Testis (tissue), 3 donors: ENCODE data around the gene NOD2. TPM values are rescaled to one million over a fixed set of nuclear protein-coding genes. Genes with fewer than 3 reads are reported as not detected.

Source experiments
- DNase-seq: peaks from one replicate; pipeline ENCODE4 v3.0.0-alpha.2; 2019
- H3K27ac ChIP-seq, 2 donors: fragments of 200-600 bp; sonication (generic); one replicate each; pipeline ENCODE4 v1.5.1; 2019
- H3K27me3 ChIP-seq: fragments of 200-600 bp; sonication (generic); one replicate; pipeline ENCODE4 v1.5.1; 2019
- H3K36me3 ChIP-seq: fragments of 200-600 bp; sonication (generic); one replicate; pipeline ENCODE4 v1.5.1; 2017; ENCODE audit warnings: low read depth; ENCODE audit errors: missing control alignments
- H3K4me1 ChIP-seq: fragments of 200-600 bp; sonication (generic); one replicate; pipeline ENCODE4 v1.5.1; 2019
- H3K4me3 ChIP-seq, 2 donors: fragments of 200-600 bp; sonication (generic); one replicate each; pipeline ENCODE4 v1.5.1; 2017 to 2019
- H3K9me3 ChIP-seq: fragments of 200-600 bp; sonication (generic); one replicate; pipeline ENCODE4 v1.5.1; 2017
- CTCF ChIP-seq, 3 experiments: fragments of 450-650 bp in 2 of 3; fragments of 200-600 bp in 1 of 3; sonication (generic) in 1 of 3; IDR thresholded peaks; one replicate each; pipeline ENCODE4 v1.5.1; 2016 to 2019; ENCODE audit warnings: antibody characterized with exemption in 3 of 3, mild to moderate bottlenecking in 2 of 3, moderate library complexity in 1 of 3
- POLR2A ChIP-seq: fragments of 450-650 bp; IDR thresholded peaks from one replicate; pipeline ENCODE4 v1.6.1; 2017; ENCODE audit warnings: antibody characterized with exemption, mild to moderate bottlenecking, moderate library complexity
- WGBS, 2 donors: methylation state at CpG; one replicate each; pipeline ENCODE4 v1.1.5; 2018; 5-methylcytosine and 5-hydroxymethylcytosine counted together
- intact Hi-C: fragments of 100-400 bp; cut with DNase I; formaldehyde crosslinking; loops from one replicate; pipeline ENCODE4 v1.15.1; 2023; ENCODE audit warnings: low total_unique reads
- polyA plus RNA-seq: library from polyadenylated mRNA; stranded (reverse); fragments of 350-450 nt; fragmentation: Illumina TruSeq; extraction: RNeasy Lipid Tissue Mini Kit (QIAGEN cat#74804); gene quantifications from one replicate; pipeline ENCODE4 v1.2.3, GENCODE V29; 2014; ENCODE audit warnings: low read depth, low replicate concordance; ENCODE audit not compliant: insufficient read depth
- total RNA-seq, 2 donors: library from RNA; depleted of rRNA; stranded (reverse); fragments of >200 nt; gene quantifications; one replicate each; pipeline ENCODE4 v1.2.3, GENCODE V29; 2016

NOD2 gene
- total and polyA plus RNA-seq, 3 donors from 2014 or later: 1.6 to 4.1 (median 1.7) TPM

DNA sequence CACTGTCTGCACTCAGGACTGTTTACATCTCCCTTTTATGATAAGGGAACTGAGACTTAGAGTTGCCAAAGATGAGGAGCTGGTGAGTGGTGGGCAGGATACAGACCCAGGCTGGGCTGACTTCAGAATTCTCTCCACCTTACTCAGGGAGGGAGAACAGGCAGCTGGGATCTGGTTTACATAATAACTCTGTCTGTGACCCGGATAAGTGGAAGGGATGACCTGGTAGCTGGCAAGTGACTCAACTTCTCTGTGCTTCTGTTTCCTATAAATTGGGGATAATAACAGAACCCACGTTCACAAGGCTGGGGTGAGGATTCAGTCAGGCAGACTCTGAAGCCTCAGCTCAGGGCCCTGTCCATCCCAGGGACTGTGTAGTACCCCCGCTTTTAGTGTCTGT lies 14.9 kb upstream of the NOD2 start:
- DNase-seq: no peak
- Histone ChIP-seq H3K4me1 (no peaks in the 10 kb centered on the region), H3K27ac (no peak overlapping the region), H3K9me3 (no peaks in the 10 kb centered on the region), H3K4me3 (no peak overlapping the region), H3K36me3 (no peaks in the 10 kb centered on the region), H3K27me3 (no peaks in the 10 kb centered on the region)
- 75 to 77% methylated on average over 3 of the region's 3 CpGs for WGBS, 2 donors
- TF ChIP-seq POLR2A (no peak), CTCF (IDR thresholded peaks at IDR 0.05) (no peak)
- intact Hi-C loops: no loop called here

GRCh38 chr16:50679266-50679665 lies 14.1 kb upstream of the NOD2 start:
- Histone ChIP-seq H3K4me1 (no peaks in the 10 kb centered on the region), H3K4me3 (no peak overlapping the region), H3K27me3 (no peaks in the 10 kb centered on the region), H3K27ac (no peak overlapping the region), H3K9me3 (no peaks in the 10 kb centered on the region), H3K36me3 (no peaks in the 10 kb centered on the region)
- DNase-seq: no peak
- TF ChIP-seq POLR2A (no peak), CTCF (IDR thresholded peaks at IDR 0.05) (no peak)
- 83 to 87% methylated on average over 14 of the region's 14 CpGs for WGBS, 2 donors
- intact Hi-C loops: no loop called here

GRCh38 chr16:50679676-50680555 lies 13.5 kb upstream of the NOD2 start:
- no peak overlapping the region for H3K4me3 ChIP-seq
- 84 to 94% methylated on average over 6 of the region's 6 CpGs for WGBS, 2 donors
- TF ChIP-seq CTCF (IDR thresholded peaks at IDR 0.05): no peak
- TF ChIP-seq POLR2A: no peak
- no peaks in the 10 kb centered on the region for H3K27me3 ChIP-seq
- no peak for DNase-seq
- no peaks in the 10 kb centered on the region for H3K9me3 ChIP-seq
- intact Hi-C loops: no loop called here
- H3K4me1 ChIP-seq: no peaks in the 10 kb centered on the region
- H3K36me3 ChIP-seq: no peaks in the 10 kb centered on the region
- H3K27ac ChIP-seq: no peak overlapping the region

DNA sequence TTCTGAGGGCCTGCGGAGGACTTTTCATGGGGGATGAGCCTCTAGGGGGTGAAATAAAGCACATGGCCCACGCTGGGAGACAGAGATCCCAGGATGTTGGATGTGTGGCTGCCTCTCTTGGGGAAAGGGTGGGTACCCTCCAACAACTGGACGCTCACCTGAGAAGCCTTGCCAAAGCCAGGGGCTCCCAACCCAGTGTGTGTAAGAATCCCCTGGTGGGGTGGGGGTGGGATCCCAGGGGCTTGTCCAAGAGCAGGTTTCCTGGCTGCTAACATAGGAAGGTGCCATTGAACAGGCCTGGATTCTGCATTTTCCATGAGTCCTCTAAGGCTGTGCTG lies 12.9 kb upstream of the NOD2 start:
- whole genome bisulfite sequencing, 2 donors: 87 to 100% methylated on average over 1 to 3 of the region's 3 CpGs
- Histone ChIP-seq H3K27ac (no peak overlapping the region), H3K4me3 (no peak overlapping the region), H3K27me3 (no peaks in the 10 kb centered on the region), H3K9me3 (no peaks in the 10 kb centered on the region), H3K4me1 (no peaks in the 10 kb centered on the region), H3K36me3 (no peaks in the 10 kb centered on the region)
- intact Hi-C loops: no loop called here
- no peak for TF ChIP-seq POLR2A
- no peak for TF ChIP-seq CTCF (IDR thresholded peaks at IDR 0.05)
- DNase-seq: no peak
